GM21737 (cell line): ENCODE results near the gene WBP4.
"Not testable (repeated sequence)": the region's sequence is repeated elsewhere in the genome, so short reads cannot be mapped to it uniquely, and the experiment has no call there.

Experiments
- ATAC-seq: cut with Tn5 transposase; IDR thresholded peaks from one replicate; pipeline ENCODE4 v1.9.1; 2021; ENCODE audit warnings: mild to moderate bottlenecking, moderate library complexity; ENCODE audit not compliant: unreplicated experiment

The WBP4 gene

GRCh38 chr13:41061075-41061913 lies at the start of gene WBP4:
Gene WBP4 (plus strand): TSS chr13:41061509. CDS start chr13:41061674, 165 bp downstream.
- ATAC-seq: peak; percentile 62

GRCh38 chr13:41012536-41012935 lies 48.8 kb upstream of the WBP4 start:
- no peak for ATAC-seq

- no peak for ATAC-seq
These were observed 47.5 kb upstream of the WBP4 start for GRCh38 chr13:41013835-41014234.

GRCh38 chr13:41015920-41016319 lies 45.4 kb upstream of the WBP4 start:
- no peak for ATAC-seq

GRCh38 chr13:41017159-41017558 lies 44.1 kb upstream of the WBP4 start:
- ATAC-seq: no peak

GRCh38 chr13:41017817-41018601 lies 43.3 kb upstream of the WBP4 start:
- ATAC-seq: no peak

- ATAC-seq: no peak
These were observed 42.7 kb upstream of the WBP4 start for GRCh38 chr13:41018602-41018948.

GRCh38 chr13:41019011-41019487 lies 42.3 kb upstream of the WBP4 start, which contains the start of gene ELF1:
Gene ELF1 (minus strand): TSS chr13:41019316. CDS start chr13:40982054, 37,262 bp downstream.
- peak; percentile 79 for ATAC-seq

- peak; percentile 32 for ATAC-seq
These were observed 41.5 kb upstream of the WBP4 start for GRCh38 chr13:41019578-41020347.

GRCh38 chr13:41025518-41025917 lies 35.8 kb upstream of the WBP4 start:
- no peak for ATAC-seq

- no peak for ATAC-seq
These were observed 34.5 kb upstream of the WBP4 start for GRCh38 chr13:41026788-41027187.

- no peak for ATAC-seq
These were observed 33.3 kb upstream of the WBP4 start for GRCh38 chr13:41028051-41028450.

- no peak for ATAC-seq
These were observed 31.7 kb upstream of the WBP4 start for GRCh38 chr13:41029629-41030028.

- ATAC-seq: no peak
These were observed 28.5 kb upstream of the WBP4 start for GRCh38 chr13:41032691-41033376.

- ATAC-seq: no peak
These were observed 26.9 kb upstream of the WBP4 start for GRCh38 chr13:41034382-41034781.

GRCh38 chr13:41034881-41035280 lies 26.4 kb upstream of the WBP4 start:
- ATAC-seq: no peak

GRCh38 chr13:41036557-41036956 lies 24.8 kb upstream of the WBP4 start:
- ATAC-seq: not testable (repeated sequence)

GRCh38 chr13:41039746-41040145 lies 21.6 kb upstream of the WBP4 start:
- no peak for ATAC-seq

GRCh38 chr13:41040584-41041334 lies 20.6 kb upstream of the WBP4 start:
- no peak for ATAC-seq

GRCh38 chr13:41042419-41042818 lies 18.9 kb upstream of the WBP4 start:
- ATAC-seq: not testable (repeated sequence)
